ENCODE data around the gene ATP5MK.
"Not testable (repeated sequence)": the region's sequence is repeated elsewhere in the genome, so short reads cannot be mapped to it uniquely, and the experiment has no call there.

DNA sequence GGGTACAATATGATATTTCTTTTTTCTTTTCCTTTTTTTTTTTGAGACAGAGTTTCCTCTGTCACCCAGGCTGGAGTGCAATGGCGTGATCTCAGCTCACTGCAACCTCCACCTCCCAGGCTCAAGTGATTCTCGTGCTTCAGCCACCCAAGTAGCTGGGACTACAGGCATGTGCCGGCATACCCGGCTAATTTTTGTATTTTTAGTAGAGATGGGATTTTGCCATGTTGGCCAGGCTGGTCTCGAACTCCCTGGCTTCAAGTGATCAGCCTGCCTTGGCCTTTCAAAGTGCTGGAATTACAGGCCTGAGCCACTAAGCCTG lies 20.8 kb upstream of the ATP5MK start:
- not testable (repeated sequence) for TF ChIP-seq POLR2A (IDR thresholded peaks at IDR 0.05)
- TF ChIP-seq, protein P1, sequence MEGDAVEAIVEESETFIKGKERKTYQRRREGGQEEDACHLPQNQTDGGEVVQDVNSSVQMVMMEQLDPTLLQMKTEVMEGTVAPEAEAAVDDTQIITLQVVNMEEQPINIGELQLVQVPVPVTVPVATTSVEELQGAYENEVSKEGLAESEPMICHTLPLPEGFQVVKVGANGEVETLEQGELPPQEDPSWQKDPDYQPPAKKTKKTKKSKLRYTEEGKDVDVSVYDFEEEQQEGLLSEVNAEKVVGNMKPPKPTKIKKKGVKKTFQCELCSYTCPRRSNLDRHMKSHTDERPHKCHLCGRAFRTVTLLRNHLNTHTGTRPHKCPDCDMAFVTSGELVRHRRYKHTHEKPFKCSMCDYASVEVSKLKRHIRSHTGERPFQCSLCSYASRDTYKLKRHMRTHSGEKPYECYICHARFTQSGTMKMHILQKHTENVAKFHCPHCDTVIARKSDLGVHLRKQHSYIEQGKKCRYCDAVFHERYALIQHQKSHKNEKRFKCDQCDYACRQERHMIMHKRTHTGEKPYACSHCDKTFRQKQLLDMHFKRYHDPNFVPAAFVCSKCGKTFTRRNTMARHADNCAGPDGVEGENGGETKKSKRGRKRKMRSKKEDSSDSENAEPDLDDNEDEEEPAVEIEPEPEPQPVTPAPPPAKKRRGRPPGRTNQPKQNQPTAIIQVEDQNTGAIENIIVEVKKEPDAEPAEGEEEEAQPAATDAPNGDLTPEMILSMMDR (IDR thresholded peaks at IDR 0.05): not testable (repeated sequence)
